Mammary epithelial cell (primary cell): ENCODE measurements around the gene PDZD7.

Experiments used
- EZH2 ChIP-seq: IDR thresholded peaks from 2 replicates; pipeline ENCODE4 v1.6.1; 2012; ENCODE audit warnings: low read length, inconsistent platforms, borderline replicate concordance
- TF ChIP-seq, protein P1 (sequence below), 2 donors: IDR thresholded peaks in 1 of 2; conservative IDR thresholded peaks in 1 of 2; 2 replicates each; pipeline ENCODE4 v1.5.1; 2011 to 2012; ENCODE audit warnings: inconsistent platforms in 2 of 2, low read length in 2 of 2, mild to moderate bottlenecking in 2 of 2, control low read depth in 1 of 2, low read depth in 1 of 2; ENCODE audit not compliant: insufficient read depth in 1 of 2; ENCODE audit errors: extremely low read depth in 1 of 2

DNA sequence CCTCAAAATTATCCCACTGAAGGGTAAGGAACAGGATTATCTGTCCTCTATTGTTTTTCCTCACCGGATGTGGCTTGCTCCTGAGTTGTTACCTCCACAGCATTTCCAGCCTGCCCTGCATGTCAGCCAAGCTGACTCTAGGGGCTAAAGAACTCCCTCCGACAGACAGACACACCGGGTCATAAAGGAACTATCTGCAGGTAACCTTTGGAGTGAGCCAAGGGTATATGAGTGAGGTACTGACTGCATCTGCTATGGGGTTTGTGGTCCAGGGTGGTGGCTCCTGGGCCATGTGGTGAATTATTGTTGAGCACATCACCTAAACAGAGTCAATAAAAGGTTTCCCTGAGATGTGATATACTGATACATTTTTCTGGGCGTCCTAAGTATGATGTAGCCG is 23.9 kb upstream of the PDZD7 start:
- no peak for TF ChIP-seq EZH2
- TF ChIP-seq, protein P1, sequence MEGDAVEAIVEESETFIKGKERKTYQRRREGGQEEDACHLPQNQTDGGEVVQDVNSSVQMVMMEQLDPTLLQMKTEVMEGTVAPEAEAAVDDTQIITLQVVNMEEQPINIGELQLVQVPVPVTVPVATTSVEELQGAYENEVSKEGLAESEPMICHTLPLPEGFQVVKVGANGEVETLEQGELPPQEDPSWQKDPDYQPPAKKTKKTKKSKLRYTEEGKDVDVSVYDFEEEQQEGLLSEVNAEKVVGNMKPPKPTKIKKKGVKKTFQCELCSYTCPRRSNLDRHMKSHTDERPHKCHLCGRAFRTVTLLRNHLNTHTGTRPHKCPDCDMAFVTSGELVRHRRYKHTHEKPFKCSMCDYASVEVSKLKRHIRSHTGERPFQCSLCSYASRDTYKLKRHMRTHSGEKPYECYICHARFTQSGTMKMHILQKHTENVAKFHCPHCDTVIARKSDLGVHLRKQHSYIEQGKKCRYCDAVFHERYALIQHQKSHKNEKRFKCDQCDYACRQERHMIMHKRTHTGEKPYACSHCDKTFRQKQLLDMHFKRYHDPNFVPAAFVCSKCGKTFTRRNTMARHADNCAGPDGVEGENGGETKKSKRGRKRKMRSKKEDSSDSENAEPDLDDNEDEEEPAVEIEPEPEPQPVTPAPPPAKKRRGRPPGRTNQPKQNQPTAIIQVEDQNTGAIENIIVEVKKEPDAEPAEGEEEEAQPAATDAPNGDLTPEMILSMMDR (conservative IDR thresholded peaks at IDR 0.05 in 1 of 2, IDR thresholded peaks at IDR 0.05 in 1 of 2; ENCODE audit: extremely low read depth in 1 of 2, insufficient read depth in 1 of 2, low read depth in 1 of 2, low read length in 2 of 2): no peak
